ENCODE measurements around the gene MYOCOS.

GRCh38 chr1:171622152-171622462 is at the start of gene MYOCOS:
- TF ChIP-seq CTCF (conservative IDR thresholded peaks at IDR 0.05; ENCODE audit: low read depth, low read length) (no peak), EZH2 (IDR thresholded peaks at IDR 0.05; ENCODE audit: low read length, unreplicated experiment) (no peak), EZH2phosphoT487 (IDR thresholded peaks at IDR 0.05; ENCODE audit: borderline replicate concordance, low read length) (no peak)
